HL-60 (cell line): ENCODE measurements around the gene PYM1.

Experiments
- DNase-seq, 2 experiments: peaks; one replicate each; pipeline ENCODE4 v3.0.0-alpha.2; 2010 to 2020; ENCODE audit warnings: low read depth in 1 of 2, low spot score in 1 of 2
- H3K27ac ChIP-seq: fragments of 250-450 bp; sonication (Bioruptor Pico); replicated peaks from 2 replicates; pipeline ENCODE4 v1.5.1; 2020; ENCODE audit warnings: mild to moderate bottlenecking, moderate library complexity
- H3K27me3 ChIP-seq: fragments of 250-450 bp; sonication (Bioruptor Pico); 2 replicates; pipeline ENCODE4 v1.5.1; 2021; ENCODE audit warnings: mild to moderate bottlenecking, moderate library complexity; ENCODE audit not compliant: insufficient read depth, poor library complexity, severe bottlenecking
- H3K4me3 ChIP-seq: replicated peaks from 2 replicates; pipeline ENCODE4 v1.5.1; 2011; ENCODE audit warnings: mild to moderate bottlenecking, control low read depth, low read length; ENCODE audit not compliant: insufficient read depth
- GABPA ChIP-seq: IDR thresholded peaks from 2 replicates; pipeline ENCODE4 v1.6.1; 2012; ENCODE audit warnings: low read depth
- POLR2AphosphoS5 ChIP-seq: IDR thresholded peaks from 2 replicates; pipeline ENCODE4 v1.6.1; 2012; ENCODE audit warnings: low read depth
- SPI1 ChIP-seq: IDR thresholded peaks from 2 replicates; pipeline ENCODE4 v1.6.1; 2012; ENCODE audit warnings: low read depth, mild to moderate bottlenecking, borderline replicate concordance
- TF ChIP-seq, protein P1 (sequence below): IDR thresholded peaks from one replicate; pipeline ENCODE4 v1.5.1; 2011; ENCODE audit warnings: low read length, control low read depth, inconsistent platforms; ENCODE audit not compliant: insufficient read depth
- TF ChIP-seq, protein P2 (sequence below): IDR thresholded peaks from 2 replicates; pipeline ENCODE4 v1.6.1; 2012; ENCODE audit warnings: low read depth; ENCODE audit not compliant: insufficient replicate concordance

PYM1 gene

DNA sequence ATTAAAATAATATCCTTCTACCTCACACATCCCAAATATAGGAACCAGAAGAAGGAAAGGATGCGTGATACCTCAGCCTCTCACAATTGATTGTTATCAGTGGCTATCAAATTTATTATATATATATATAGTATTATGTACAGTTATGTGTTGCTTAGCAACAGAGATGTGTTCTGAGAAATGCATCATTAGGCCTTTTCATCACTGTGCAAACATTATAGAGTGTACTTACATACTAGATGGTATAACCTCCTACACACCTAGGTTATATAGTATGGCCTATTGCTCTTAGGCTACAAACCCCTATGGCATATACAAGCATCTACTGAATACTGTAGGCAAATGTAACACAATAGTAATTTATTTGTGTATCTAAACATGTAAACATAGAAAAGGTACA is 34.0 kb downstream of the PYM1 start:
- H3K27me3 ChIP-seq: no peaks in the 10 kb centered on the region
- no peak for TF ChIP-seq SPI1
- TF ChIP-seq GABPA: no peak
- no peak for DNase-seq
- H3K4me3 ChIP-seq: no peak overlapping the region
- H3K27ac ChIP-seq: no peak overlapping the region

DNA sequence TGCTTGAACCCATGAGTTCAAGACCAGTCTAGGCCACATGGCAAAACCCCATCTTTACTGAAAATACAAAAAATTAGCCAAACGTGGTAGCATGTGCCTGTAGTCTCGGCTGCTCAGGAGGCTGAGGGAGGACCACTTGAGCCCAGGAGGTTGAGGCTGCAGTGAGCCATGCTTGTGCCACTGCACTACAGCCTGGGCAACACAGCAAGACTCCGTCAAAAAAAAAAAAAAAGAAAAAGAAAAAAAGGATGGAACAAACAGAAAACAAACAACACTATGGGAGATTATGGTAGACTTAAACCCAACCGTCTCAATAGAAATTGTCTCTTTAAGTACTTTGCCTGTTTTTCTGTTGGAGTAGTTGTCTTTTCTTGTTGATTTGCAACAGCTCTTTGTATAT is 36.4 kb downstream of the PYM1 start:
- DNase-seq: no peak
- H3K4me3 ChIP-seq: no peak overlapping the region
- no peaks in the 10 kb centered on the region for H3K27me3 ChIP-seq
- TF ChIP-seq, protein P1, sequence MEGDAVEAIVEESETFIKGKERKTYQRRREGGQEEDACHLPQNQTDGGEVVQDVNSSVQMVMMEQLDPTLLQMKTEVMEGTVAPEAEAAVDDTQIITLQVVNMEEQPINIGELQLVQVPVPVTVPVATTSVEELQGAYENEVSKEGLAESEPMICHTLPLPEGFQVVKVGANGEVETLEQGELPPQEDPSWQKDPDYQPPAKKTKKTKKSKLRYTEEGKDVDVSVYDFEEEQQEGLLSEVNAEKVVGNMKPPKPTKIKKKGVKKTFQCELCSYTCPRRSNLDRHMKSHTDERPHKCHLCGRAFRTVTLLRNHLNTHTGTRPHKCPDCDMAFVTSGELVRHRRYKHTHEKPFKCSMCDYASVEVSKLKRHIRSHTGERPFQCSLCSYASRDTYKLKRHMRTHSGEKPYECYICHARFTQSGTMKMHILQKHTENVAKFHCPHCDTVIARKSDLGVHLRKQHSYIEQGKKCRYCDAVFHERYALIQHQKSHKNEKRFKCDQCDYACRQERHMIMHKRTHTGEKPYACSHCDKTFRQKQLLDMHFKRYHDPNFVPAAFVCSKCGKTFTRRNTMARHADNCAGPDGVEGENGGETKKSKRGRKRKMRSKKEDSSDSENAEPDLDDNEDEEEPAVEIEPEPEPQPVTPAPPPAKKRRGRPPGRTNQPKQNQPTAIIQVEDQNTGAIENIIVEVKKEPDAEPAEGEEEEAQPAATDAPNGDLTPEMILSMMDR: no peak
- TF ChIP-seq, protein P2, sequence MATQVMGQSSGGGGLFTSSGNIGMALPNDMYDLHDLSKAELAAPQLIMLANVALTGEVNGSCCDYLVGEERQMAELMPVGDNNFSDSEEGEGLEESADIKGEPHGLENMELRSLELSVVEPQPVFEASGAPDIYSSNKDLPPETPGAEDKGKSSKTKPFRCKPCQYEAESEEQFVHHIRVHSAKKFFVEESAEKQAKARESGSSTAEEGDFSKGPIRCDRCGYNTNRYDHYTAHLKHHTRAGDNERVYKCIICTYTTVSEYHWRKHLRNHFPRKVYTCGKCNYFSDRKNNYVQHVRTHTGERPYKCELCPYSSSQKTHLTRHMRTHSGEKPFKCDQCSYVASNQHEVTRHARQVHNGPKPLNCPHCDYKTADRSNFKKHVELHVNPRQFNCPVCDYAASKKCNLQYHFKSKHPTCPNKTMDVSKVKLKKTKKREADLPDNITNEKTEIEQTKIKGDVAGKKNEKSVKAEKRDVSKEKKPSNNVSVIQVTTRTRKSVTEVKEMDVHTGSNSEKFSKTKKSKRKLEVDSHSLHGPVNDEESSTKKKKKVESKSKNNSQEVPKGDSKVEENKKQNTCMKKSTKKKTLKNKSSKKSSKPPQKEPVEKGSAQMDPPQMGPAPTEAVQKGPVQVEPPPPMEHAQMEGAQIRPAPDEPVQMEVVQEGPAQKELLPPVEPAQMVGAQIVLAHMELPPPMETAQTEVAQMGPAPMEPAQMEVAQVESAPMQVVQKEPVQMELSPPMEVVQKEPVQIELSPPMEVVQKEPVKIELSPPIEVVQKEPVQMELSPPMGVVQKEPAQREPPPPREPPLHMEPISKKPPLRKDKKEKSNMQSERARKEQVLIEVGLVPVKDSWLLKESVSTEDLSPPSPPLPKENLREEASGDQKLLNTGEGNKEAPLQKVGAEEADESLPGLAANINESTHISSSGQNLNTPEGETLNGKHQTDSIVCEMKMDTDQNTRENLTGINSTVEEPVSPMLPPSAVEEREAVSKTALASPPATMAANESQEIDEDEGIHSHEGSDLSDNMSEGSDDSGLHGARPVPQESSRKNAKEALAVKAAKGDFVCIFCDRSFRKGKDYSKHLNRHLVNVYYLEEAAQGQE: no peak
- TF ChIP-seq POLR2AphosphoS5 (no peak), GABPA (no peak), SPI1 (no peak)
- no peak overlapping the region for H3K27ac ChIP-seq

DNA sequence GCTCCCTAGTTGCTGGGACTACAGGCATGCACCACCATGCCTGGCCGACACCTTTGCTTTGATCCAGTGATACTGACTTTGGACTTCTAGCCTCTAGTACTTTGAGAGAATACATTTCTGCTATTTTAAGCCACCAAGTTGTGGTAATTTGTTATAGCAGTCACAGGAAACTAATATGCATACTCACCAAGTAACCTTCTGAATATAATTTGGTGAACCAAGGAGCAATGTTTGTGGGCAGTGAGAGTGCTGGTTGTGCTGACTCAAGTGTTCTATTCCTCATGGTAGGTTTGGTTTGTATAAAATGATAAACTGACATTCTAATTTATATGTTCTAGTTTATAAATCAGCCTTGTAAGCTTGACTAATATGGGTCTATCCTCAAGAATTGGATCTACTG is 42.6 kb downstream of the PYM1 start:
- no peak overlapping the region for H3K4me3 ChIP-seq
- DNase-seq: no peak
- TF ChIP-seq, protein P2: no peak
- TF ChIP-seq POLR2AphosphoS5: no peak
- TF ChIP-seq GABPA: no peak
- TF ChIP-seq, protein P1: no peak
- TF ChIP-seq SPI1: no peak

DNA sequence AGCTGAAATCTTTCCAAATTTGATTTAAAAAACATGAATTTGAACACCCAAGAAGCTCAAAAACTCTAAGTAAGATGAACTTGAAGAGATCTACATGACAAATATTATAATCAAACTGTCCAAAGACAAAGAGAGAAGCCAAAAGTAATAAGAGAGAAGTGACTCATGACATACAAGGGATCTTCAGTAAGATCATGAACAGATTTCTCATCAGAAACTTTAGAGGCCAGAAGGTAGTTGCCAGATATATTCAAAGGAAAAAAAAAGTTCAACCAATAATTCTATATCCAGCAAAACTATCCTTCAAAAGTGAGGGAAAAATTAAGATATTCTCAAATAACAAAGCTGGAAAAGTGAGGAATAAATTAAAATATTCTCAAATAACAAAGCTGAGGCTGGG is 49.9 kb downstream of the PYM1 start:
- DNase-seq: no peak
- Histone ChIP-seq H3K4me3 (no peak overlapping the region), H3K27ac (no peak overlapping the region), H3K27me3 (no peaks in the 10 kb centered on the region)
- no peak for TF ChIP-seq SPI1
- TF ChIP-seq, protein P2: no peak
- TF ChIP-seq GABPA: no peak
- TF ChIP-seq, protein P1: no peak
- TF ChIP-seq POLR2AphosphoS5: no peak

More for the DNA sequence above, 42.6 kb downstream of the PYM1 start:
- no peaks in the 10 kb centered on the region for H3K27me3 ChIP-seq
- H3K27ac ChIP-seq: no peak overlapping the region
